ENCODE measurements around the gene TMEM266. TPM values are rescaled to one million over a fixed set of nuclear protein-coding genes. Genes with fewer than 3 reads are reported as not detected.

Gene TMEM266
- total RNA-seq, 1 donor from 2014 or later, result 8.1 TPM

GRCh38 chr15:76065245-76065644, 5.5 kb downstream of the TMEM266 start:
- Mint-ChIP-seq H3K9me3 (ENCODE audit: unreplicated experiment) (no peaks in the 10 kb centered on the region), H3K4me1 (ENCODE audit: unreplicated experiment) (peaks cover 46% of the 10 kb centered on the region), H3K27me3 (ENCODE audit: unreplicated experiment) (peaks cover 2% of the 10 kb centered on the region), H3K36me3 (ENCODE audit: low read depth, unreplicated experiment) (peaks cover 3% of the 10 kb centered on the region), H3K27ac (ENCODE audit: unreplicated experiment) (no peak overlapping the region), H3K4me3 (ENCODE audit: unreplicated experiment) (no peak overlapping the region)
- no peak for TF ChIP-seq CTCF (IDR thresholded peaks at IDR 0.05; ENCODE audit: unreplicated experiment)
- no peak for DNase-seq (ENCODE audit: low spot score)

DNA sequence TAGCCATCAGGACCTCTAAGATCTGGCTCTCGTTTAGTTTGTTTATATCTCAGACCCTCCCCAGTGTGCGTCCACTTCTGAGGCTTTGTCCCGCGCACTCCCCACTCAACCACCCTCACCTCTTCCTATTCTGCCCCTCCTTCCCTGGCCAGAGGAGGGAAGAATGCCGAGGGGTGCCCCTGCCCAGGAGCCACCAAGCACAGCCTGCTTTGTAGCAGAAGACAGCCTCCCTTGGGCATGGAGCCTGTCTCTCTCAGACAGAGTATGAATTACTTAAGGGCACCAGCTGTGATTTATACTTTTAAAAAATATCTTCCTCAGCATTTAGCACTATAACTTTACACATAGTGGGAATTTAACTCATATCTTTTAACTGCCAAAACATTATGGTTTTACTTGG, 6.0 kb downstream of the TMEM266 start:
- peaks cover 5% of the 10 kb centered on the region for H3K36me3 Mint-ChIP-seq (ENCODE audit: low read depth, unreplicated experiment)
- peaks cover 48% of the 10 kb centered on the region for H3K4me1 Mint-ChIP-seq (ENCODE audit: unreplicated experiment)
- no peak for DNase-seq (ENCODE audit: low spot score)
- peaks cover 2% of the 10 kb centered on the region for H3K27me3 Mint-ChIP-seq (ENCODE audit: unreplicated experiment)
- TF ChIP-seq CTCF (IDR thresholded peaks at IDR 0.05; ENCODE audit: unreplicated experiment), result no peak
- no peak overlapping the region for H3K4me3 Mint-ChIP-seq (ENCODE audit: unreplicated experiment)
- no peak overlapping the region for H3K27ac Mint-ChIP-seq (ENCODE audit: unreplicated experiment)
- H3K9me3 Mint-ChIP-seq (ENCODE audit: unreplicated experiment), result no peaks in the 10 kb centered on the region

GRCh38 chr15:76070192-76070591, 10.4 kb downstream of the TMEM266 start:
- Mint-ChIP-seq H3K4me1 (ENCODE audit: unreplicated experiment) (peaks cover 22% of the 10 kb centered on the region), H3K4me3 (ENCODE audit: unreplicated experiment) (no peak overlapping the region), H3K36me3 (ENCODE audit: low read depth, unreplicated experiment) (peaks cover 5% of the 10 kb centered on the region), H3K9me3 (ENCODE audit: unreplicated experiment) (no peaks in the 10 kb centered on the region), H3K27me3 (ENCODE audit: unreplicated experiment) (no peaks in the 10 kb centered on the region), H3K27ac (ENCODE audit: unreplicated experiment) (no peak overlapping the region)
- no peak for TF ChIP-seq CTCF (IDR thresholded peaks at IDR 0.05; ENCODE audit: unreplicated experiment)
- no peak for DNase-seq (ENCODE audit: low spot score)

GRCh38 chr15:76070921-76071635, 11.3 kb downstream of the TMEM266 start:
- no peak for DNase-seq (ENCODE audit: low spot score)
- H3K9me3 Mint-ChIP-seq (ENCODE audit: unreplicated experiment), result no peaks in the 10 kb centered on the region
- H3K27ac Mint-ChIP-seq (ENCODE audit: unreplicated experiment), result no peak overlapping the region
- peaks cover 13% of the 10 kb centered on the region for H3K4me1 Mint-ChIP-seq (ENCODE audit: unreplicated experiment)
- TF ChIP-seq CTCF (IDR thresholded peaks at IDR 0.05; ENCODE audit: unreplicated experiment), result no peak
- H3K27me3 Mint-ChIP-seq (ENCODE audit: unreplicated experiment), result no peaks in the 10 kb centered on the region
- no peak overlapping the region for H3K4me3 Mint-ChIP-seq (ENCODE audit: unreplicated experiment)
- peaks cover 5% of the 10 kb centered on the region for H3K36me3 Mint-ChIP-seq (ENCODE audit: low read depth, unreplicated experiment)

DNA sequence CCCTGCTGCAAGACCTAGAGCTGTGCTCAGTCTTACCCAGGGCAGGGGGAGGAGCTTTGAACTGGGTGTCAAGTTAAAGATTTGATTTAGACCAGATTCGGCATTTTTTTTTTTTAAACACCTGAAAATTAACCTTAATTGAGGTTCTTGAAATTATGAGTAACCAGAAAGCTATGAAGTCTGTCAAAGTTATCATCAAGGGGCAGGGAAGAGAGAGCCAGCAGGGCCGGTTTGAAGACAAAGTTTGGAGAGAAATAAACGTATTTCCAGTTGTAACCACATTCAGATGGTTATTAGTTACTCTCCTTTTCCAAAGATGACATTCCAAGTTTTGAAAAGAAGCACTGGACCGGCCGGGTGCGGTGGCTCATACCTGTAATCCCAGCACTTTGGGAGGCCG, 12.0 kb downstream of the TMEM266 start:
- TF ChIP-seq CTCF (IDR thresholded peaks at IDR 0.05; ENCODE audit: unreplicated experiment), result no peak

More for the DNA sequence above, 12.0 kb downstream of the TMEM266 start:
- Mint-ChIP-seq H3K27me3 (ENCODE audit: unreplicated experiment) (no peaks in the 10 kb centered on the region), H3K9me3 (ENCODE audit: unreplicated experiment) (no peaks in the 10 kb centered on the region), H3K27ac (ENCODE audit: unreplicated experiment) (no peak overlapping the region), H3K4me3 (ENCODE audit: unreplicated experiment) (no peak overlapping the region), H3K36me3 (ENCODE audit: low read depth, unreplicated experiment) (peaks cover 5% of the 10 kb centered on the region), H3K4me1 (ENCODE audit: unreplicated experiment) (peaks cover 12% of the 10 kb centered on the region)
- no peak for DNase-seq (ENCODE audit: low spot score)
